Neuronal stem cell (in vitro differentiated cells): ENCODE results near the gene METTL25.

ENCODE experiments used
- DNase-seq: peaks from one replicate; pipeline ENCODE4 v3.0.0-alpha.2; 2013; ENCODE audit warnings: low spot score
- H2AFZ ChIP-seq: one replicate; pipeline ENCODE4 v1.6.1; 2013; ENCODE audit warnings: mild to moderate bottlenecking, low read length, inconsistent platforms
- H2AK5ac ChIP-seq: 2 replicates; pipeline ENCODE4 v1.6.1; 2013; ENCODE audit warnings: low read depth, mild to moderate bottlenecking, inconsistent platforms, low read length, moderate library complexity, mixed read lengths
- H2BK120ac ChIP-seq: 2 replicates; pipeline ENCODE4 v1.6.1; 2013; ENCODE audit warnings: low read depth, mild to moderate bottlenecking, inconsistent platforms, low read length, moderate library complexity, mixed read lengths
- H2BK12ac ChIP-seq: one replicate; pipeline ENCODE4 v1.6.1; 2013; ENCODE audit warnings: low read length, inconsistent platforms
- H2BK15ac ChIP-seq: 2 replicates; pipeline ENCODE4 v1.6.1; 2013; ENCODE audit warnings: mild to moderate bottlenecking, low read length, inconsistent platforms, mixed read lengths
- H2BK5ac ChIP-seq: one replicate; pipeline ENCODE4 v1.6.1; 2013; ENCODE audit warnings: inconsistent platforms, mild to moderate bottlenecking, low read length, moderate library complexity
- H3K14ac ChIP-seq: one replicate; pipeline ENCODE4 v1.6.1; 2013; ENCODE audit warnings: low read length, inconsistent platforms
- H3K18ac ChIP-seq: 2 replicates; pipeline ENCODE4 v1.6.1; 2013; ENCODE audit warnings: low read length, inconsistent platforms
- H3K23ac ChIP-seq: 2 replicates; pipeline ENCODE4 v1.6.1; 2013; ENCODE audit warnings: low read depth, mild to moderate bottlenecking, mixed read lengths, low read length, inconsistent platforms; ENCODE audit not compliant: poor library complexity
- H3K27ac ChIP-seq: replicated peaks from 3 replicates; pipeline ENCODE4 v1.5.1; 2013; ENCODE audit warnings: low read length, inconsistent platforms
- H3K27me3 ChIP-seq, 3 experiments: 2 replicates each; pipeline ENCODE4 v1.6.1; 2013; ENCODE audit warnings: low read length in 3 of 3, mild to moderate bottlenecking in 2 of 3, inconsistent platforms in 1 of 3, low read depth in 1 of 3, mixed read lengths in 1 of 3, moderate library complexity in 1 of 3; ENCODE audit not compliant: control insufficient read depth in 3 of 3, insufficient read depth in 3 of 3
- H3K36me3 ChIP-seq, 2 donors: replicated peaks in 1 of 2; 2 replicates each; pipeline ENCODE4 v1.6.1; 2013; ENCODE audit warnings: low read length in 2 of 2; ENCODE audit not compliant: control insufficient read depth in 2 of 2, insufficient read depth in 2 of 2
- H3K4ac ChIP-seq: 2 replicates; pipeline ENCODE4 v1.6.1; 2013; ENCODE audit warnings: inconsistent platforms, mild to moderate bottlenecking, low read length, moderate library complexity
- H3K4me1 ChIP-seq, 2 donors: 1 replicate in 1 of 2; 2 replicates in 1 of 2; pipeline ENCODE4 v1.6.1; 2013; ENCODE audit warnings: low read length in 2 of 2, low read depth in 1 of 2; ENCODE audit not compliant: control insufficient read depth in 2 of 2, insufficient read depth in 1 of 2
- H3K4me2 ChIP-seq: one replicate; pipeline ENCODE4 v1.6.1; 2013; ENCODE audit warnings: mild to moderate bottlenecking, low read length, inconsistent platforms; ENCODE audit not compliant: insufficient read depth, poor library complexity, severe bottlenecking
- H3K4me3 ChIP-seq, 2 donors: 2 replicates each; pipeline ENCODE4 v1.5.1; 2013; ENCODE audit warnings: low read length in 2 of 2, mild to moderate bottlenecking in 2 of 2, inconsistent platforms in 1 of 2, moderate library complexity in 1 of 2
- H3K79me1 ChIP-seq: one replicate; pipeline ENCODE4 v1.6.1; 2013; ENCODE audit warnings: low read depth, mild to moderate bottlenecking, inconsistent platforms, low read length, moderate library complexity
- H3K9ac ChIP-seq: one replicate; pipeline ENCODE4 v1.6.1; 2013; ENCODE audit warnings: mild to moderate bottlenecking, low read depth, low read length, inconsistent platforms; ENCODE audit not compliant: poor library complexity
- H3K9me3 ChIP-seq, 2 donors: replicated peaks in 1 of 2; 2 replicates each; pipeline versions ENCODE3 to v1.6.1; 2013; ENCODE audit warnings: low read length in 2 of 2, mild to moderate bottlenecking in 2 of 2, inconsistent platforms in 1 of 2, low read depth in 1 of 2, mixed read lengths in 1 of 2, moderate library complexity in 1 of 2; ENCODE audit not compliant: control insufficient read depth in 2 of 2, insufficient read depth in 1 of 2
- H4K8ac ChIP-seq: one replicate; pipeline ENCODE4 v1.6.1; 2013; ENCODE audit warnings: low read depth, mild to moderate bottlenecking, inconsistent platforms, low read length, moderate library complexity
- H4K91ac ChIP-seq: one replicate; pipeline ENCODE4 v1.6.1; 2013; ENCODE audit warnings: low read length, low read depth, mild to moderate bottlenecking, inconsistent platforms; ENCODE audit not compliant: poor library complexity
- WGBS, 2 donors: extraction: QIAGEN DNeasy Blood & Tissue Kit; methylation state at CpG; one replicate each; pipeline ENCODE4 v1.1.7; 2013; ENCODE audit warnings: missing lambda C conversion rate in 2 of 2, mixed read lengths in 1 of 2; ENCODE audit not compliant: insufficient read length in 2 of 2, insufficient replicate concordance in 1 of 2; ENCODE audit errors: extremely low coverage in 2 of 2; 5-methylcytosine and 5-hydroxymethylcytosine counted together

The METTL25 gene

GRCh38 chr12:82474798-82475184 is 116.5 kb downstream of the METTL25 start:
- no peak overlapping the region for H2AK5ac ChIP-seq
- no CpG with 5 or more reads among the region's 2 CpGs for WGBS, 2 donors
- H3K27ac ChIP-seq, result no peak overlapping the region
- no peak overlapping the region for H3K18ac ChIP-seq
- DNase-seq, result no peak
- no peak overlapping the region for H2BK15ac ChIP-seq
- no peak overlapping the region for H3K23ac ChIP-seq
- H2BK120ac ChIP-seq, result no peak overlapping the region
- no peak overlapping the region for H4K91ac ChIP-seq
- H4K8ac ChIP-seq, result no peak overlapping the region
- H3K79me1 ChIP-seq, result no peaks in the 10 kb centered on the region
- H2AFZ ChIP-seq, result no peak overlapping the region
- H3K14ac ChIP-seq, result no peak overlapping the region
- H2BK5ac ChIP-seq, result no peak overlapping the region
- H3K4me1 ChIP-seq, result no peaks in the 10 kb centered on the region
- peaks cover 0 to 3% of the 10 kb centered on the region in 2 donors for H3K9me3 ChIP-seq
- H3K4me2 ChIP-seq, result no peak overlapping the region
- H3K9ac ChIP-seq, result no peak overlapping the region
- H3K36me3 ChIP-seq, result no peaks in the 10 kb centered on the region
- no peak overlapping the region for H3K4ac ChIP-seq
- no peak overlapping the region for H2BK12ac ChIP-seq
- H3K4me3 ChIP-seq, result no peak overlapping the region
- H3K27me3 ChIP-seq, result no peaks in the 10 kb centered on the region

- Histone ChIP-seq H2BK120ac (no peak overlapping the region), H4K8ac (no peak overlapping the region), H3K4ac (no peak overlapping the region), H2AK5ac (no peak overlapping the region), H3K4me3 (no peak overlapping the region), H3K79me1 (no peaks in the 10 kb centered on the region), H3K9ac (no peak overlapping the region), H2BK15ac (no peak overlapping the region), H2AFZ (no peak overlapping the region), H3K18ac (no peak overlapping the region), H3K36me3 (no peaks in the 10 kb centered on the region), H3K23ac (no peak overlapping the region), H2BK12ac (no peak overlapping the region), H3K4me1 (no peaks in the 10 kb centered on the region), H3K4me2 (no peak overlapping the region), H3K14ac (no peak overlapping the region), H4K91ac (no peak overlapping the region), H3K27ac (no peak overlapping the region), H3K27me3 (no peaks in the 10 kb centered on the region), H3K9me3 (peaks cover 0 to 3% of the 10 kb centered on the region in 2 donors), H2BK5ac (no peak overlapping the region)
- DNase-seq, result no peak
- no CpG with 5 or more reads among the region's 1 CpG for WGBS, 2 donors
Measured at GRCh38 chr12:82475211-82475610, 116.9 kb downstream of the METTL25 start.

- WGBS, 2 donors, result no CpG with 5 or more reads among the region's 4 CpGs
- Histone ChIP-seq H3K9me3 (peaks cover 0 to 3% of the 10 kb centered on the region in 2 donors), H2AK5ac (no peak overlapping the region), H2AFZ (no peak overlapping the region), H3K79me1 (no peaks in the 10 kb centered on the region), H3K4me1 (no peaks in the 10 kb centered on the region), H2BK12ac (no peak overlapping the region), H2BK15ac (no peak overlapping the region), H2BK120ac (no peak overlapping the region), H3K27me3 (no peaks in the 10 kb centered on the region), H3K14ac (no peak overlapping the region), H3K9ac (no peak overlapping the region), H3K36me3 (no peaks in the 10 kb centered on the region), H4K8ac (no peak overlapping the region), H4K91ac (no peak overlapping the region), H3K4me2 (no peak overlapping the region), H3K4ac (no peak overlapping the region), H3K4me3 (no peak overlapping the region), H3K18ac (no peak overlapping the region), H2BK5ac (no peak overlapping the region), H3K23ac (no peak overlapping the region), H3K27ac (no peak overlapping the region)
- DNase-seq, result no peak
Measured at GRCh38 chr12:82476511-82476910, 118.2 kb downstream of the METTL25 start.

- H4K91ac ChIP-seq, result no peak overlapping the region
- no peak overlapping the region for H3K14ac ChIP-seq
- no peak overlapping the region for H3K23ac ChIP-seq
- H2BK12ac ChIP-seq, result no peak overlapping the region
- H3K9me3 ChIP-seq, result no peaks in the 10 kb centered on the region
- H3K4me2 ChIP-seq, result no peak overlapping the region
- H2AK5ac ChIP-seq, result no peak overlapping the region
- no peak overlapping the region for H3K4me3 ChIP-seq
- no peak overlapping the region for H2AFZ ChIP-seq
- no peak overlapping the region for H2BK15ac ChIP-seq
- H3K27ac ChIP-seq, result no peak overlapping the region
- H3K9ac ChIP-seq, result no peak overlapping the region
- peak; percentile 8 for DNase-seq
- no peak overlapping the region for H2BK5ac ChIP-seq
- no peaks in the 10 kb centered on the region for H3K4me1 ChIP-seq
- H3K36me3 ChIP-seq, result no peaks in the 10 kb centered on the region
- no peak overlapping the region for H3K4ac ChIP-seq
- no peak overlapping the region for H3K18ac ChIP-seq
- no peaks in the 10 kb centered on the region for H3K79me1 ChIP-seq
- no peaks in the 10 kb centered on the region for H3K27me3 ChIP-seq
- H4K8ac ChIP-seq, result no peak overlapping the region
- no CpG with 5 or more reads among the region's 1 CpG for WGBS, 2 donors
- H2BK120ac ChIP-seq, result no peak overlapping the region
Measured at GRCh38 chr12:82479511-82479910, 121.2 kb downstream of the METTL25 start.
